GM12873 (cell line): Measurements from ENCODE around the gene TCF21.
A peak's percentile ranks its signal among the peaks of the same experiment; 100 is the strongest.

Experiments used
- CTCF ChIP-seq: IDR thresholded peaks from 2 replicates; pipeline ENCODE4 v1.5.1; 2012; ENCODE audit warnings: low read depth, mild to moderate bottlenecking, moderate library complexity, low read length, control low read depth; ENCODE audit not compliant: insufficient read depth; ENCODE audit errors: missing control alignments

Gene TCF21

GRCh38 chr6:133916650-133917151 lies 27.8 kb downstream of the TCF21 start:
- TF ChIP-seq CTCF = peak; percentile 94

- TF ChIP-seq CTCF = no peak
Observed at GRCh38 chr6:133917781-133918180, 28.9 kb downstream of the TCF21 start.

GRCh38 chr6:133918208-133918930 lies 29.5 kb downstream of the TCF21 start:
- TF ChIP-seq CTCF = no peak

GRCh38 chr6:133919362-133919761 lies 30.4 kb downstream of the TCF21 start:
- TF ChIP-seq CTCF = no peak

- TF ChIP-seq CTCF = peak; percentile 78
Observed at GRCh38 chr6:133921249-133921859, 32.4 kb downstream of the TCF21 start.

- TF ChIP-seq CTCF = peak; percentile 73
Observed at GRCh38 chr6:133923938-133924593, 35.2 kb downstream of the TCF21 start.

GRCh38 chr6:133937909-133938308 lies 49.0 kb downstream of the TCF21 start:
- TF ChIP-seq CTCF = no peak
